Parathyroid adenoma (tissue), 2 donors: ENCODE results near the gene EPB41.

Experiments
- H2AFZ ChIP-seq: fragments of 300-600 bp; sonication (generic); one replicate; pipeline ENCODE4 v1.7.0; 2017; ENCODE audit warnings: antibody characterized with exemption, mild to moderate bottlenecking
- H3K27ac ChIP-seq: fragments of 300-600 bp; sonication (generic); one replicate; pipeline ENCODE4 v1.7.0; 2017
- H3K27me3 ChIP-seq: fragments of 300-600 bp; sonication (generic); one replicate; pipeline ENCODE4 v1.7.0; 2017; ENCODE audit warnings: low read length; ENCODE audit not compliant: control insufficient read depth, insufficient read depth
- H3K36me3 ChIP-seq: fragments of 300-600 bp; sonication (generic); one replicate; pipeline ENCODE4 v1.7.0; 2017; ENCODE audit warnings: low read length; ENCODE audit not compliant: control insufficient read depth, insufficient read depth
- H3K4me1 ChIP-seq: fragments of 300-600 bp; sonication (generic); one replicate; pipeline ENCODE4 v1.7.0; 2017; ENCODE audit warnings: control low read depth
- H3K4me2 ChIP-seq: fragments of 300-600 bp; sonication (generic); one replicate; pipeline ENCODE4 v1.7.0; 2017; ENCODE audit warnings: low read length
- H3K4me3 ChIP-seq: fragments of 300-600 bp; sonication (generic); one replicate; pipeline ENCODE4 v1.7.0; 2017; ENCODE audit warnings: low read depth, low read length
- H3K79me2 ChIP-seq: fragments of 300-600 bp; sonication (generic); one replicate; pipeline ENCODE4 v1.7.0; 2017; ENCODE audit warnings: control low read depth
- H3K9ac ChIP-seq: fragments of 300-600 bp; sonication (generic); one replicate; pipeline ENCODE4 v1.7.0; 2017; ENCODE audit warnings: mild to moderate bottlenecking
- H3K9me3 ChIP-seq: fragments of 300-600 bp; sonication (generic); one replicate; pipeline ENCODE4 v1.7.0; 2017; ENCODE audit warnings: low read length; ENCODE audit not compliant: control insufficient read depth
- TF ChIP-seq, protein P1 (sequence below): fragments of 300-600 bp; sonication (generic); IDR thresholded peaks from one replicate; pipeline ENCODE4 v1.7.0; 2017; ENCODE audit warnings: antibody characterized with exemption, mild to moderate bottlenecking
- donor health status: primary hyperparathyroidism.

Gene EPB41

DNA sequence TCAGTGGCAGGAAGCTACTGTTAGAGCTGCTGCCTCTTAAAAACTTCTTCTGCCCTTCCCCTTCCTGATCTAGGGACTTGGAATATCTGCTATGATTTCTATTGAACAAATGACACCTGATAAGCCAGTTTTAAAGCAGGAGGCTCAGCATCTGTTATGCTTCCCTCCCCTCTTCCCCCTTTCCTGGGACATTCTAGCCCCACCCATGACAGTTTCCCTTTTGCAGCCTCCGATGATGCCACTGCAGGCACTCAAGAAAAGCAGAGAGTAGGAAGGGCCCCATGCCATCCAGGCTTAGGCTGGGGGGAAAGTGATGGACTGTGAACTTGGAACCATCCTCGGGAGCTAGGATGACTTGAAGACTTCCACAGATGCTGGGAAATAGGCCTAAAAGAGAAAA lies 15.1 kb upstream of the EPB41 start:
- no peaks in the 10 kb centered on the region for H3K9me3 ChIP-seq
- no peak overlapping the region for H3K27ac ChIP-seq
- no peak overlapping the region for H2AFZ ChIP-seq
- H3K4me1 ChIP-seq = no peaks in the 10 kb centered on the region
- no peak overlapping the region for H3K4me2 ChIP-seq
- H3K79me2 ChIP-seq = peaks cover 2% of the 10 kb centered on the region
- H3K4me3 ChIP-seq = no peak overlapping the region
- H3K9ac ChIP-seq = no peak overlapping the region
- H3K36me3 ChIP-seq = no peaks in the 10 kb centered on the region
- no peaks in the 10 kb centered on the region for H3K27me3 ChIP-seq
- TF ChIP-seq, protein P1, sequence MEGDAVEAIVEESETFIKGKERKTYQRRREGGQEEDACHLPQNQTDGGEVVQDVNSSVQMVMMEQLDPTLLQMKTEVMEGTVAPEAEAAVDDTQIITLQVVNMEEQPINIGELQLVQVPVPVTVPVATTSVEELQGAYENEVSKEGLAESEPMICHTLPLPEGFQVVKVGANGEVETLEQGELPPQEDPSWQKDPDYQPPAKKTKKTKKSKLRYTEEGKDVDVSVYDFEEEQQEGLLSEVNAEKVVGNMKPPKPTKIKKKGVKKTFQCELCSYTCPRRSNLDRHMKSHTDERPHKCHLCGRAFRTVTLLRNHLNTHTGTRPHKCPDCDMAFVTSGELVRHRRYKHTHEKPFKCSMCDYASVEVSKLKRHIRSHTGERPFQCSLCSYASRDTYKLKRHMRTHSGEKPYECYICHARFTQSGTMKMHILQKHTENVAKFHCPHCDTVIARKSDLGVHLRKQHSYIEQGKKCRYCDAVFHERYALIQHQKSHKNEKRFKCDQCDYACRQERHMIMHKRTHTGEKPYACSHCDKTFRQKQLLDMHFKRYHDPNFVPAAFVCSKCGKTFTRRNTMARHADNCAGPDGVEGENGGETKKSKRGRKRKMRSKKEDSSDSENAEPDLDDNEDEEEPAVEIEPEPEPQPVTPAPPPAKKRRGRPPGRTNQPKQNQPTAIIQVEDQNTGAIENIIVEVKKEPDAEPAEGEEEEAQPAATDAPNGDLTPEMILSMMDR = no peak

DNA sequence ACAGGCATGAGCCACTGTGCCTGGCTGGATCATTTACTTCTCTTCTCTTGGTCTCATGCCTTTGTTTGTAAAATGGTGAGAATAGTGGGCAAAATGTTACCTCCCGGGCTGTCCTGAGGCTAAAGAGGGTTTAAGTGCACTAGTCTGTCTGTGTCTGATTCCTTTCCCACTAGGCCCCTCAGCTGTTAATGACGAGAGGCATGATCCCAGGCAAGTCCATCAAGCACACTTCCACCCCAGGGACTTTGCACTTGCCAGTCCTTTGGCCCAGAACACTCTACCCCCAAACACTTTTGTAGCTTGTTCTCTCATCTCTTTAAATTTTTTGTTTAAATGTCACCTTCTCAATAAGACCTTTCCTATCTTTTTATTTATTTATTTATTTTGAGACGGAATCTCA lies 13.8 kb upstream of the EPB41 start:
- Histone ChIP-seq H3K4me2 (no peak overlapping the region), H3K36me3 (no peaks in the 10 kb centered on the region), H2AFZ (no peak overlapping the region), H3K9me3 (no peaks in the 10 kb centered on the region), H3K9ac (no peak overlapping the region), H3K79me2 (peaks cover 2% of the 10 kb centered on the region), H3K4me3 (no peak overlapping the region), H3K4me1 (no peaks in the 10 kb centered on the region), H3K27me3 (no peaks in the 10 kb centered on the region), H3K27ac (no peak overlapping the region)
- TF ChIP-seq, protein P1 = no peak

GRCh38 chr1:28902738-28903137 lies 11.6 kb upstream of the EPB41 start:
- TF ChIP-seq, protein P1 = no peak
- Histone ChIP-seq H3K4me2 (no peak overlapping the region), H3K4me3 (no peak overlapping the region), H3K36me3 (no peaks in the 10 kb centered on the region), H3K27ac (no peak overlapping the region), H3K9me3 (no peaks in the 10 kb centered on the region), H3K79me2 (peaks cover 2% of the 10 kb centered on the region), H3K27me3 (no peaks in the 10 kb centered on the region), H3K4me1 (no peaks in the 10 kb centered on the region), H3K9ac (no peak overlapping the region), H2AFZ (no peak overlapping the region)

GRCh38 chr1:28905921-28906666 lies 8.3 kb upstream of the EPB41 start:
- Histone ChIP-seq H2AFZ (no peak overlapping the region), H3K27ac (no peak overlapping the region), H3K4me3 (no peak overlapping the region), H3K4me1 (no peaks in the 10 kb centered on the region), H3K27me3 (no peaks in the 10 kb centered on the region), H3K9ac (no peak overlapping the region), H3K36me3 (no peaks in the 10 kb centered on the region), H3K79me2 (peaks cover 2% of the 10 kb centered on the region), H3K9me3 (no peaks in the 10 kb centered on the region), H3K4me2 (no peak overlapping the region)
- TF ChIP-seq, protein P1 = no peak

- no peak overlapping the region for H3K27ac ChIP-seq
- H3K79me2 ChIP-seq = no peaks in the 10 kb centered on the region
- TF ChIP-seq, protein P1 = no peak
- no peaks in the 10 kb centered on the region for H3K27me3 ChIP-seq
- no peak overlapping the region for H3K4me2 ChIP-seq
- H3K9me3 ChIP-seq = no peaks in the 10 kb centered on the region
- no peaks in the 10 kb centered on the region for H3K36me3 ChIP-seq
- H3K9ac ChIP-seq = no peak overlapping the region
- no peaks in the 10 kb centered on the region for H3K4me1 ChIP-seq
- no peak overlapping the region for H2AFZ ChIP-seq
- H3K4me3 ChIP-seq = no peak overlapping the region
Observed at GRCh38 chr1:28909198-28909597, 5.2 kb upstream of the EPB41 start.
